Osteoblast (primary cell): ENCODE data around the gene RAB19. TPM values are rescaled to one million over a fixed set of nuclear protein-coding genes. Genes with fewer than 3 reads are reported as not detected.

Experiments used
- DNase-seq: peaks from one replicate; pipeline ENCODE4 v3.0.0; 2011; ENCODE audit warnings: low spot score, mixed read lengths; ENCODE audit not compliant: insufficient read length; ENCODE audit errors: missing footprints
- H2AFZ ChIP-seq: 2 replicates; pipeline ENCODE4 v1.6.0; 2011; ENCODE audit warnings: mild to moderate bottlenecking, low read length
- H3K27ac ChIP-seq: 2 replicates; pipeline ENCODE4 v1.5.1; 2011; ENCODE audit warnings: mild to moderate bottlenecking, low read depth, low read length, moderate library complexity
- H3K27me3 ChIP-seq: 2 replicates; pipeline ENCODE4 v1.6.0; 2012; ENCODE audit warnings: mild to moderate bottlenecking, control low read depth, inconsistent platforms, low read length, moderate library complexity; ENCODE audit not compliant: insufficient read depth
- H3K36me3 ChIP-seq: 2 replicates; pipeline ENCODE4 v1.5.1; 2011; ENCODE audit warnings: mild to moderate bottlenecking, low read length, control low read depth, moderate library complexity; ENCODE audit not compliant: insufficient read depth
- H3K4me1 ChIP-seq: 2 replicates; pipeline ENCODE4 v1.5.1; 2011; ENCODE audit warnings: mild to moderate bottlenecking, low read length, control low read depth, moderate library complexity; ENCODE audit not compliant: insufficient read depth
- H3K4me2 ChIP-seq: 2 replicates; pipeline ENCODE4 v1.6.0; 2011; ENCODE audit warnings: mild to moderate bottlenecking, low read length; ENCODE audit not compliant: insufficient read depth
- H3K4me3 ChIP-seq: fragments of 200-600 bp; sonication (generic); 3 replicates; pipeline ENCODE4 v1.5.1; 2012; ENCODE audit warnings: mild to moderate bottlenecking, low read length, inconsistent platforms; ENCODE audit not compliant: insufficient read depth
- H3K79me2 ChIP-seq: 2 replicates; pipeline ENCODE4 v1.6.0; 2012; ENCODE audit warnings: mild to moderate bottlenecking, low read length, control low read depth, inconsistent platforms; ENCODE audit not compliant: insufficient read depth
- H3K9me3 ChIP-seq: 2 replicates; pipeline ENCODE4 v1.5.1; 2011; ENCODE audit warnings: low read depth, low read length, control low read depth
- H4K20me1 ChIP-seq: 2 replicates; pipeline ENCODE4 v1.6.0; 2012; ENCODE audit warnings: mild to moderate bottlenecking, low read length, control low read depth; ENCODE audit not compliant: insufficient read depth
- total RNA-seq: library from RNA; depleted of rRNA; stranded (reverse); fragments of >200 nt; gene quantifications from 2 replicates; pipeline ENCODE4 v1.2.3, GENCODE V29; 2012
- TF ChIP-seq, protein P1 (sequence below): IDR thresholded peaks from 2 replicates; pipeline ENCODE4 v1.5.1; 2011; ENCODE audit warnings: mild to moderate bottlenecking, low read depth, low read length, moderate library complexity; ENCODE audit errors: extremely low read depth

The RAB19 gene
- total RNA-seq, 1 donor = not detected

DNA sequence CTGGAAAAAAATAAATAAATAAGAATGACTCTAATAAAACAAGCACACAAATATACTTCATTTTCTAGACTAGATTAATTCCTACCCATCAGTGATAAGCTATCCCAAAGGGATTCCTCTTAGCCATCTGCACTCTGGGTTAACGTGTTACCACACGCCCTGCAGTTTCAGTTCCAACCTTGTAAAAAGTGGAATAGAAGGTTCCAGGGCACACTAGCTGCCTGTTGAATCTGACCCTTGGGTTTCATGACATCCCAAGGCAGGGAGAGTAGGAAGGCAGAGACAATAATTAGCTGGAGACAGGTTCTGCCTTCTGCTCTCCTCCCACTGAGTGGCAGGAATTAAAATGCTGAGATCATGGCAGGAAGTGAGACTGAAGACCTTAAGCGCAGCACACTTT, 39.0 kb upstream of the RAB19 start:
- H3K4me1 ChIP-seq = no peaks in the 10 kb centered on the region
- no peak overlapping the region for H3K4me2 ChIP-seq
- H3K79me2 ChIP-seq = no peaks in the 10 kb centered on the region
- no peaks in the 10 kb centered on the region for H3K9me3 ChIP-seq
- H3K4me3 ChIP-seq = no peak overlapping the region
- no peaks in the 10 kb centered on the region for H3K27me3 ChIP-seq
- no peak overlapping the region for H3K27ac ChIP-seq
- peaks cover 4% of the 10 kb centered on the region for H3K36me3 ChIP-seq
- no peak overlapping the region for H2AFZ ChIP-seq
- no peaks in the 10 kb centered on the region for H4K20me1 ChIP-seq
- DNase-seq = peak; percentile 26
- TF ChIP-seq, protein P1, sequence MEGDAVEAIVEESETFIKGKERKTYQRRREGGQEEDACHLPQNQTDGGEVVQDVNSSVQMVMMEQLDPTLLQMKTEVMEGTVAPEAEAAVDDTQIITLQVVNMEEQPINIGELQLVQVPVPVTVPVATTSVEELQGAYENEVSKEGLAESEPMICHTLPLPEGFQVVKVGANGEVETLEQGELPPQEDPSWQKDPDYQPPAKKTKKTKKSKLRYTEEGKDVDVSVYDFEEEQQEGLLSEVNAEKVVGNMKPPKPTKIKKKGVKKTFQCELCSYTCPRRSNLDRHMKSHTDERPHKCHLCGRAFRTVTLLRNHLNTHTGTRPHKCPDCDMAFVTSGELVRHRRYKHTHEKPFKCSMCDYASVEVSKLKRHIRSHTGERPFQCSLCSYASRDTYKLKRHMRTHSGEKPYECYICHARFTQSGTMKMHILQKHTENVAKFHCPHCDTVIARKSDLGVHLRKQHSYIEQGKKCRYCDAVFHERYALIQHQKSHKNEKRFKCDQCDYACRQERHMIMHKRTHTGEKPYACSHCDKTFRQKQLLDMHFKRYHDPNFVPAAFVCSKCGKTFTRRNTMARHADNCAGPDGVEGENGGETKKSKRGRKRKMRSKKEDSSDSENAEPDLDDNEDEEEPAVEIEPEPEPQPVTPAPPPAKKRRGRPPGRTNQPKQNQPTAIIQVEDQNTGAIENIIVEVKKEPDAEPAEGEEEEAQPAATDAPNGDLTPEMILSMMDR = no peak

DNA sequence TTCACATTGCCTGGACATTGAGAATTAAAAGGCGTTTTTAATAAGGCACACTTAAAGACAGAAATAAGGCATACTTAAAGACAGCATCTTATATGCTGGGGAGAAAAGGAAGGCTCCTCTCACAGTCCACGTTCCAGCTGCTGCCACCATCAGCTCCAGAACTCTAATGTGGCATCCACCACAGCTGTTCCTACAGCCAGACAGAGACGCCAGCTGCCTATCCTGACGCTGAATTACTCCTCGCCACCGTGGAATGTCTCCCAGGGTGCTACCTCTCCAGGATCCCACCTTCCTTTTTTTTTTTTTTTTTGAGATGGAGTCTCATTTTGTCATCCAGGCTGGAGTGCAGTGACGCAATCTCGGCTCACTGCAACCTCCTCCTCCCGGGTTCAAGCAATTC, 36.3 kb upstream of the RAB19 start:
- Histone ChIP-seq H2AFZ (no peak overlapping the region), H4K20me1 (peaks cover 6% of the 10 kb centered on the region), H3K4me3 (no peak overlapping the region), H3K36me3 (peaks cover 4% of the 10 kb centered on the region), H3K4me1 (no peaks in the 10 kb centered on the region), H3K4me2 (no peak overlapping the region), H3K27ac (no peak overlapping the region), H3K9me3 (no peaks in the 10 kb centered on the region), H3K79me2 (no peaks in the 10 kb centered on the region), H3K27me3 (no peaks in the 10 kb centered on the region)
- DNase-seq = peak; percentile 43
- TF ChIP-seq, protein P1 = no peak

DNA sequence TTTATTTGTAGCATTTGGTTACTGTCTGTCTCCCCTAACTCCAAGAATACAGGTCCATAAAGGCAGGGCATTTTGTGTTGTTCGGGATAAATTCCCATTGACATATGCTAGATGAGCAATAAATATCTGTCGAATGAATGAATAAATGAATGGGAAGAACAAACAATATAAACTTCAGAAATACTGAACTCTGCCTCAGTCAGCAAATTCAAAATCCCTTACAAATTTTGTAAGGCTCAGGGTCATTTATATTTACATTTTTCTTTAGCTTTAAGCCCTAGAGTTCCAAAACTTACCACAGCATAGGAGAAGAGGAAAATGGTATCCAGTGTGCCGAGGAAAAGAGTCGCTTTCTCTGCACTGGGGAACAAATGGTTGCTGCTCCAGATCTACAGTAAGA, 34.6 kb upstream of the RAB19 start:
- H3K4me1 ChIP-seq = no peaks in the 10 kb centered on the region
- H3K36me3 ChIP-seq = no peaks in the 10 kb centered on the region
- H3K27me3 ChIP-seq = no peaks in the 10 kb centered on the region
- H4K20me1 ChIP-seq = peaks cover 6% of the 10 kb centered on the region
- no peak overlapping the region for H3K27ac ChIP-seq
- no peak overlapping the region for H2AFZ ChIP-seq
- DNase-seq = no peak
- H3K4me2 ChIP-seq = no peak overlapping the region
- no peaks in the 10 kb centered on the region for H3K9me3 ChIP-seq
- TF ChIP-seq, protein P1 = no peak
- no peak overlapping the region for H3K4me3 ChIP-seq
- H3K79me2 ChIP-seq = no peaks in the 10 kb centered on the region

DNA sequence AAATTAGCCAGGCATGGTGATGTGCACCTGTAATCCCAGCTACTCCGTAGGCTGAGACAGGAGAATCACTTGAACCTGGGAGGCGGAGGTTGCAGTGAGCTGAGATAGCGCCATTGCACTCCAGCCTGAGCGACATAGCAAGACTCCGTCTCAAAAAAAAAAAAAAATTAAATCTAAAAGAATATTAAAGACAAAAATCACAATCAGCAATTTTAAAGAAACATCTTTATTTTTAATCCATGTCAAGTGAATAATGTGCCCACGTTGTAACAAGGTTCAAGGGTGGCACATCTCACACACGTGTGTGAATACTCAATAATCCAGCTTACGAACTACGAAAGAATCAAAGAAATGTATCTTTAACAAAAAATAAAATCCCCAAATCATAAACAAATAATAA, 28.5 kb upstream of the RAB19 start:
- TF ChIP-seq, protein P1 = no peak
- H3K4me1 ChIP-seq = no peaks in the 10 kb centered on the region
- no peak overlapping the region for H3K4me3 ChIP-seq

More for the DNA sequence above, 28.5 kb upstream of the RAB19 start:
- H4K20me1 ChIP-seq = peaks cover 5% of the 10 kb centered on the region
- H2AFZ ChIP-seq = no peak overlapping the region
- no peak overlapping the region for H3K4me2 ChIP-seq
- no peaks in the 10 kb centered on the region for H3K79me2 ChIP-seq
- H3K27ac ChIP-seq = no peak overlapping the region
- peaks cover 15% of the 10 kb centered on the region for H3K36me3 ChIP-seq
- H3K9me3 ChIP-seq = no peaks in the 10 kb centered on the region
- no peak for DNase-seq
- no peaks in the 10 kb centered on the region for H3K27me3 ChIP-seq
